Stomach (tissue), 9 donors: ENCODE results near the gene PCSK9. TPM values are rescaled to one million over a fixed set of nuclear protein-coding genes. Genes with fewer than 3 reads are reported as not detected.

Source experiments
- DNase-seq, 2 donors: peaks; one replicate each; pipeline versions ENCODE4 v3.0.0 to v3.0.0-alpha.2; 2013 to 2019
- H3K27ac ChIP-seq, 5 donors: fragments of 200-600 bp in 4 of 5; sonication (generic) in 4 of 5; one replicate each; pipeline ENCODE4 v1.5.1; 2013 to 2019; ENCODE audit warnings: mild to moderate bottlenecking in 1 of 5, moderate library complexity in 1 of 5
- H3K27me3 ChIP-seq, 3 donors: fragments of 200-600 bp; sonication (generic); one replicate each; pipeline ENCODE4 v1.5.1; 2017 to 2019; ENCODE audit warnings: mixed run types in 1 of 3
- H3K36me3 ChIP-seq, 4 donors: fragments of 200-600 bp; sonication (generic); 1 replicate in 3 of 4; 2 replicates in 1 of 4; pipeline ENCODE4 v1.5.1; 2016 to 2019
- H3K4me1 ChIP-seq, 4 donors: fragments of 200-600 bp; sonication (generic); one replicate each; pipeline ENCODE4 v1.5.1; 2016 to 2019
- H3K4me3 ChIP-seq, 4 donors: fragments of 200-600 bp; sonication (generic) in 3 of 4; one replicate each; pipeline ENCODE4 v1.5.1; 2016 to 2019; ENCODE audit warnings: mild to moderate bottlenecking in 1 of 4
- H3K9me3 ChIP-seq, 4 donors: fragments of 200-600 bp; sonication (generic); one replicate each; pipeline ENCODE4 v1.5.1; 2016 to 2019
- CTCF ChIP-seq, 7 experiments: fragments of 450-650 bp in 4 of 7; fragments of 200-600 bp in 3 of 7; sonication (generic) in 3 of 7; IDR thresholded peaks; one replicate each; pipeline ENCODE4 v1.5.1; 2016 to 2019; ENCODE audit warnings: antibody characterized with exemption in 7 of 7, control low read depth in 2 of 7, mild to moderate bottlenecking in 1 of 7
- EP300 ChIP-seq: sonication (generic); formaldehyde crosslinking; IDR thresholded peaks from one replicate; pipeline ENCODE4 v1.6.1; 2017; ENCODE audit warnings: antibody characterized with exemption
- POLR2A ChIP-seq, 4 donors: fragments of 450-650 bp; IDR thresholded peaks; one replicate each; pipeline ENCODE4 v1.6.1; 2016; ENCODE audit warnings: antibody characterized with exemption in 4 of 4, control low read depth in 2 of 4, mild to moderate bottlenecking in 1 of 4, moderate library complexity in 1 of 4
- POLR2AphosphoS5 ChIP-seq, 3 donors: sonication (generic); formaldehyde crosslinking; IDR thresholded peaks; one replicate each; pipeline ENCODE4 v1.6.1; 2016; ENCODE audit warnings: antibody characterized with exemption in 3 of 3
- WGBS, 5 donors: extraction: QIAGEN DNeasy Blood & Tissue Kit in 3 of 5; methylation state at CpG; one replicate each; pipeline versions ENCODE4 v1.1.5 to v1.1.7; 2013 to 2018; 5-methylcytosine and 5-hydroxymethylcytosine counted together
- intact Hi-C: fragments of 100-400 bp; cut with DNase I; formaldehyde crosslinking; loops from one replicate; pipeline ENCODE4 v1.15.1; 2023; ENCODE audit warnings: low total_unique reads
- polyA plus RNA-seq, 3 donors: library from polyadenylated mRNA; stranded (reverse); fragments of 200-250 nt; gene quantifications; one replicate each; pipeline ENCODE4 v1.2.3, GENCODE V29; 2013
- total RNA-seq, 5 donors: library from RNA; depleted of rRNA; stranded (reverse); fragments of >200 nt; gene quantifications; one replicate each; pipeline versions ENCODE4 v1.1.0 to v1.2.3, GENCODE V29; 2014 to 2016
- donor health status: healthy with polysubstance abuse.
- donor health status: Bipolar disorder and iron deficiency.
- donor health status: healthy.

The PCSK9 gene
- total and polyA plus RNA-seq, 8 donors = 1.1 to 26.1 (median 2.6) TPM; not detected in 2

GRCh38 chr1:55064071-55064581, 24.8 kb downstream of the PCSK9 start:
- H3K27ac ChIP-seq = peak overlapping the region in 2 of 5 donors; percentile 9 to 40
- DNase-seq = no peak
- H3K27me3 ChIP-seq = no peaks in the 10 kb centered on the region
- 42 to 60% (median 55%) methylated on average over 8 to 12 of the region's 12 CpGs for WGBS, 5 donors
- H3K4me1 ChIP-seq = peaks cover 0 to 22% (median 9%) of the 10 kb centered on the region in 4 donors
- no peak for TF ChIP-seq POLR2A (IDR thresholded peaks at IDR 0.05)
- TF ChIP-seq POLR2AphosphoS5 (IDR thresholded peaks at IDR 0.05) = no peak
- no peak for TF ChIP-seq EP300
- no peak for TF ChIP-seq CTCF (IDR thresholded peaks at IDR 0.05)
- H3K4me3 ChIP-seq = no peak overlapping the region
- peaks cover 10 to 36% (median 35%) of the 10 kb centered on the region in 4 donors for H3K36me3 ChIP-seq
- intact Hi-C loops = no loop called here
- no peaks in the 10 kb centered on the region for H3K9me3 ChIP-seq

GRCh38 chr1:55064861-55065263, 25.5 kb downstream of the PCSK9 start:
- WGBS, 5 donors = 24 to 31% (median 28%) methylated on average over 2 of the region's 2 CpGs
- H3K27ac ChIP-seq = peak overlapping the region in 2 of 5 donors; percentile 14 to 48

GRCh38 chr1:55065648-55066047, 26.3 kb downstream of the PCSK9 start:
- H3K27ac ChIP-seq = peak overlapping the region in 2 of 5 donors; percentile 14 to 48
- H3K9me3 ChIP-seq = no peaks in the 10 kb centered on the region
- peaks cover 0 to 22% (median 9%) of the 10 kb centered on the region in 4 donors for H3K4me1 ChIP-seq
- no peaks in the 10 kb centered on the region for H3K27me3 ChIP-seq
- WGBS, 5 donors = 83 to 91% (median 89%) methylated on average over 4 of the region's 4 CpGs
- H3K4me3 ChIP-seq = no peak overlapping the region
- intact Hi-C loops = no loop called here
- H3K36me3 ChIP-seq = peaks cover 20 to 51% (median 50%) of the 10 kb centered on the region in 4 donors
- no peak for DNase-seq
- TF ChIP-seq POLR2A (IDR thresholded peaks at IDR 0.05) (no peak), CTCF (IDR thresholded peaks at IDR 0.05) (no peak), POLR2AphosphoS5 (IDR thresholded peaks at IDR 0.05) (no peak), EP300 (no peak)

More at GRCh38 chr1:55064861-55065263, 25.5 kb downstream of the PCSK9 start:
- H3K27me3 ChIP-seq = no peaks in the 10 kb centered on the region
- peak in 1 of 2 donors; percentile 43 for DNase-seq
- TF ChIP-seq POLR2AphosphoS5 (IDR thresholded peaks at IDR 0.05) = peak in 2 of 3 donors; percentile 6 to 8
- TF ChIP-seq CTCF (IDR thresholded peaks at IDR 0.05) = no peak
- no peak for TF ChIP-seq POLR2A (IDR thresholded peaks at IDR 0.05)
- TF ChIP-seq EP300 = no peak
- no peak overlapping the region for H3K4me3 ChIP-seq
- peaks cover 0 to 22% (median 9%) of the 10 kb centered on the region in 4 donors for H3K4me1 ChIP-seq
- intact Hi-C loops = no loop called here
- no peaks in the 10 kb centered on the region for H3K9me3 ChIP-seq
- H3K36me3 ChIP-seq = peaks cover 12 to 43% (median 42%) of the 10 kb centered on the region in 4 donors

- Histone ChIP-seq H3K4me3 (no peak overlapping the region), H3K27ac (no peak overlapping the region), H3K27me3 (no peaks in the 10 kb centered on the region), H3K9me3 (no peaks in the 10 kb centered on the region), H3K4me1 (peaks cover 0 to 22% (median 9%) of the 10 kb centered on the region in 4 donors), H3K36me3 (peaks cover 36 to 67% (median 65%) of the 10 kb centered on the region in 4 donors)
- DNase-seq = no peak
- 90 to 91% (median 90%) methylated on average over 17 of the region's 17 CpGs for WGBS, 5 donors
- intact Hi-C loops = no loop called here
- TF ChIP-seq POLR2A (IDR thresholded peaks at IDR 0.05) (no peak), EP300 (no peak), CTCF (IDR thresholded peaks at IDR 0.05) (no peak), POLR2AphosphoS5 (IDR thresholded peaks at IDR 0.05) (no peak)
Observed at GRCh38 chr1:55067022-55067778, 27.9 kb downstream of the PCSK9 start.
